ENCODE measurements around the gene UBE2E2.

Gene UBE2E2

DNA sequence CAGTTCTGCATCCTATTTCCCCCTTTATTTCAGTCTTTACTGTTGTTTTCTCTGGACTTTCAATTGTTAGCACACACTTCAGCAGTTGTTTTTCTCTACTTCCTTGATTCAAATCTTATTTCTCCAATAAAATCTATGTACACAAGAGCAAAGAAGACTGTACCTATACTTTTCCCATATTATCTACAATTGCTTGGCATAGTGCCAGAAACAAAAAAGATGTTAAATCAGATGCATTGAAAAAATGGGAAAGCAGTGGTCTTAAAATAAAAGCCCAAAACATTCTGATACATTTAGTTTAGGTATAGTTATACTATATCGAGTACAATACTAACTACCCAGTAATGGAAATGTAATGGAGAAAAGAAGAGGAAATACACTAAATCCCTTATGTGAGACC, 265.1 kb downstream of the UBE2E2 start:
- in situ Hi-C loops (cut with MboI; ENCODE audit: low pct_unique_long_range_greater_than_20kb, low sequenced_read_pairs, unreplicated experiment): no loop called here
- no peak for DNase-seq (ENCODE audit: low spot score)
- TF ChIP-seq, protein P1, sequence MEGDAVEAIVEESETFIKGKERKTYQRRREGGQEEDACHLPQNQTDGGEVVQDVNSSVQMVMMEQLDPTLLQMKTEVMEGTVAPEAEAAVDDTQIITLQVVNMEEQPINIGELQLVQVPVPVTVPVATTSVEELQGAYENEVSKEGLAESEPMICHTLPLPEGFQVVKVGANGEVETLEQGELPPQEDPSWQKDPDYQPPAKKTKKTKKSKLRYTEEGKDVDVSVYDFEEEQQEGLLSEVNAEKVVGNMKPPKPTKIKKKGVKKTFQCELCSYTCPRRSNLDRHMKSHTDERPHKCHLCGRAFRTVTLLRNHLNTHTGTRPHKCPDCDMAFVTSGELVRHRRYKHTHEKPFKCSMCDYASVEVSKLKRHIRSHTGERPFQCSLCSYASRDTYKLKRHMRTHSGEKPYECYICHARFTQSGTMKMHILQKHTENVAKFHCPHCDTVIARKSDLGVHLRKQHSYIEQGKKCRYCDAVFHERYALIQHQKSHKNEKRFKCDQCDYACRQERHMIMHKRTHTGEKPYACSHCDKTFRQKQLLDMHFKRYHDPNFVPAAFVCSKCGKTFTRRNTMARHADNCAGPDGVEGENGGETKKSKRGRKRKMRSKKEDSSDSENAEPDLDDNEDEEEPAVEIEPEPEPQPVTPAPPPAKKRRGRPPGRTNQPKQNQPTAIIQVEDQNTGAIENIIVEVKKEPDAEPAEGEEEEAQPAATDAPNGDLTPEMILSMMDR (IDR thresholded peaks at IDR 0.05; ENCODE audit: extremely low read depth, insufficient read depth, missing control alignments): no peak

GRCh38 chr3:23474580-23475357, 271.6 kb downstream of the UBE2E2 start:
- in situ Hi-C loops (cut with MboI; ENCODE audit: low pct_unique_long_range_greater_than_20kb, low sequenced_read_pairs, unreplicated experiment): no loop called here
- TF ChIP-seq, protein P1 (IDR thresholded peaks at IDR 0.05; ENCODE audit: extremely low read depth, insufficient read depth, missing control alignments): no peak
- no peak for DNase-seq (ENCODE audit: low spot score)

GRCh38 chr3:23475446-23475845, 272.3 kb downstream of the UBE2E2 start:
- in situ Hi-C loops (cut with MboI; ENCODE audit: low pct_unique_long_range_greater_than_20kb, low sequenced_read_pairs, unreplicated experiment): no loop called here
- TF ChIP-seq, protein P1 (IDR thresholded peaks at IDR 0.05; ENCODE audit: extremely low read depth, insufficient read depth, missing control alignments): no peak
- no peak for DNase-seq (ENCODE audit: low spot score)

DNA sequence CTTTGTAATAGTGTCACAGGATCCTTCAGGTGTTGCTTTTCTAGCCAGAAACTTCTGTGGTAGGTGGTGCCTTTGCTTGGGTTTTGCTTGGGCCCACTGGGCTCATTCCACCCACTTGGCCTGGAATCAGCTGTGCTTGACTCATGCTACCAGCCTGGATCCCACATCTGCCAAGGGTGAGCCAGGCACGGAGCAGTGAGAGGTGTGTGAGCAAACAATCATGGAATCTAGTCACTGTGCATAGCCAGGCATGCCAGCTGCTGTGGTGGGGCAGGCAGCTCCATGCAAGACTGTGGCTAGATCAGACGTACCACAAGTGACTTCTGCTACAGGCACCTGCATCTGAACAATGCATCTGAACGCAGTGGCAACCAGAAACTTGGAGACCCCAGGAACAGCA, 275.9 kb downstream of the UBE2E2 start:
- TF ChIP-seq, protein P1 (IDR thresholded peaks at IDR 0.05; ENCODE audit: extremely low read depth, insufficient read depth, missing control alignments): no peak
- no peak for DNase-seq (ENCODE audit: low spot score)
- in situ Hi-C loops (cut with MboI; ENCODE audit: low pct_unique_long_range_greater_than_20kb, low sequenced_read_pairs, unreplicated experiment): no loop called here

GRCh38 chr3:23479615-23480328, 276.6 kb downstream of the UBE2E2 start:
- in situ Hi-C loops (cut with MboI; ENCODE audit: low pct_unique_long_range_greater_than_20kb, low sequenced_read_pairs, unreplicated experiment): no loop called here
- DNase-seq (ENCODE audit: low spot score): no peak
- TF ChIP-seq, protein P1 (IDR thresholded peaks at IDR 0.05; ENCODE audit: extremely low read depth, insufficient read depth, missing control alignments): no peak

DNA sequence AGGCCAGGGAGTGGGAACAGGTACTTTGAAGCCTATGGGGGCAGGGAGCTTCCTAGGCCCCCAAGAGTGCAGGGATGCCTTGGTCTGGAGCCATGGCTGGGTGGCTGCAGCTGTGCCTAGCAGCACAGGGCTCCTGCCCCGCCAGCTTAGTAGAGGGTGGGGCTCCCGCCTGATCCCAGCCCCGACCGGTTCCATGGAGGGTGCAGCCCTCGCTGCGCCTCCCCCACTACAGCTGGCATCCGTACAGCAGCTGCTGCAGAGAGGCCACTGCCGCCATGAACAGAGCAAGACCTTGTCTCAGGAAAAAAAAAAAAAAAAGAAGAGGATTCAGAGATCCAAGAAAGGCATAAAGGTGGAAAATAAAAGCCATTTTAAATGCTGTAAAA, 277.2 kb downstream of the UBE2E2 start:
- DNase-seq (ENCODE audit: low spot score): no peak
- in situ Hi-C loops (cut with MboI; ENCODE audit: low pct_unique_long_range_greater_than_20kb, low sequenced_read_pairs, unreplicated experiment): no loop called here
- TF ChIP-seq, protein P1 (IDR thresholded peaks at IDR 0.05; ENCODE audit: extremely low read depth, insufficient read depth, missing control alignments): no peak
